ENCODE results near the gene RPS10.
A peak's percentile ranks its signal among the peaks of the same experiment; 100 is the strongest.

The RPS10 gene

GRCh38 chr6:34370361-34370760 lies 55.5 kb downstream of the RPS10 start:
- Histone ChIP-seq H3K9me3 (ENCODE audit: insufficient read depth, low read depth, low read length) (no peaks in the 10 kb centered on the region), H3K36me3 (ENCODE audit: control insufficient read depth in 1 of 2, insufficient read depth in 2 of 2, low read length in 2 of 2) (no peaks in the 10 kb centered on the region), H3K23ac (ENCODE audit: low read length) (peak overlapping the region; percentile 12), H2AFZ (ENCODE audit: insufficient read depth, low read length, poor library complexity) (peak overlapping the region; percentile 69), H3K27me3 (ENCODE audit: insufficient read depth, low read length) (no peaks in the 10 kb centered on the region), H2BK12ac (ENCODE audit: low read length) (no peak overlapping the region), H3K79me1 (ENCODE audit: low read length) (no peaks in the 10 kb centered on the region), H3K4me3 (ENCODE audit: low read depth, low read length) (no peak overlapping the region), H3K4me1 (ENCODE audit: control insufficient read depth in 1 of 2, insufficient read depth in 2 of 2, low read length in 2 of 2) (no peaks in the 10 kb centered on the region), H3K4me2 (ENCODE audit: low read length) (no peak overlapping the region), H2BK5ac (ENCODE audit: low read depth, low read length, poor library complexity) (no peak overlapping the region), H2BK120ac (ENCODE audit: insufficient read depth, low read length, poor library complexity) (no peak overlapping the region), H3K18ac (ENCODE audit: low read length) (no peak overlapping the region), H3K14ac (ENCODE audit: low read length) (no peak overlapping the region), H4K8ac (ENCODE audit: low read depth, low read length) (no peak overlapping the region), H3K4ac (ENCODE audit: low read depth, low read length) (no peak overlapping the region), H3K79me2 (ENCODE audit: control insufficient read depth, insufficient read depth, low read length, poor library complexity) (no peaks in the 10 kb centered on the region), H3K27ac (ENCODE audit: low read depth, low read length) (no peak overlapping the region), H3K9ac (ENCODE audit: low read length) (no peak overlapping the region), H2AK5ac (ENCODE audit: low read length) (no peak overlapping the region), H4K12ac (ENCODE audit: low read depth, low read length) (no peak overlapping the region), H4K91ac (ENCODE audit: low read depth, low read length) (no peak overlapping the region)
- no peak for DNase-seq
- no CpG with 5 or more reads among the region's 5 CpGs for WGBS (ENCODE audit: extremely low coverage, insufficient coverage, insufficient read length)

GRCh38 chr6:34369385-34369784 lies 56.5 kb downstream of the RPS10 start:
- no peak overlapping the region for H3K4ac ChIP-seq (ENCODE audit: low read depth, low read length)
- H3K9ac ChIP-seq (ENCODE audit: low read length): no peak overlapping the region
- no peak overlapping the region for H3K4me2 ChIP-seq (ENCODE audit: low read length)
- H2BK120ac ChIP-seq (ENCODE audit: insufficient read depth, low read length, poor library complexity): no peak overlapping the region
- no peak overlapping the region for H3K4me3 ChIP-seq (ENCODE audit: low read depth, low read length)
- no peaks in the 10 kb centered on the region for H3K4me1 ChIP-seq (ENCODE audit: control insufficient read depth in 1 of 2, insufficient read depth in 2 of 2, low read length in 2 of 2)
- no peak overlapping the region for H4K8ac ChIP-seq (ENCODE audit: low read depth, low read length)
- no peak overlapping the region for H2BK12ac ChIP-seq (ENCODE audit: low read length)
- H3K23ac ChIP-seq (ENCODE audit: low read length): no peak overlapping the region
- no peak overlapping the region for H4K12ac ChIP-seq (ENCODE audit: low read depth, low read length)
- H3K18ac ChIP-seq (ENCODE audit: low read length): no peak overlapping the region
- no peaks in the 10 kb centered on the region for H3K79me2 ChIP-seq (ENCODE audit: control insufficient read depth, insufficient read depth, low read length, poor library complexity)
- DNase-seq: no peak
- H4K91ac ChIP-seq (ENCODE audit: low read depth, low read length): no peak overlapping the region
- no peak overlapping the region for H3K14ac ChIP-seq (ENCODE audit: low read length)
- WGBS (ENCODE audit: extremely low coverage, insufficient coverage, insufficient read length): no CpG with 5 or more reads among the region's 4 CpGs
- H3K79me1 ChIP-seq (ENCODE audit: low read length): no peaks in the 10 kb centered on the region
- no peaks in the 10 kb centered on the region for H3K27me3 ChIP-seq (ENCODE audit: insufficient read depth, low read length)
- H2BK5ac ChIP-seq (ENCODE audit: low read depth, low read length, poor library complexity): no peak overlapping the region
- no peak overlapping the region for H2AFZ ChIP-seq (ENCODE audit: insufficient read depth, low read length, poor library complexity)
- no peaks in the 10 kb centered on the region for H3K36me3 ChIP-seq (ENCODE audit: control insufficient read depth in 1 of 2, insufficient read depth in 2 of 2, low read length in 2 of 2)
- H3K27ac ChIP-seq (ENCODE audit: low read depth, low read length): no peak overlapping the region
- no peak overlapping the region for H2AK5ac ChIP-seq (ENCODE audit: low read length)
- H3K9me3 ChIP-seq (ENCODE audit: insufficient read depth, low read depth, low read length): no peaks in the 10 kb centered on the region

Measured in trophoblast cell (in vitro differentiated cells and primary cell).